ACC112 (cell line): ENCODE measurements around the gene LSM5.

Source experiments
- H2AFZ ChIP-seq: fragments of 200-600 bp; sonication (generic); one replicate; pipeline ENCODE4 v1.6.0; 2017; ENCODE audit warnings: antibody characterized with exemption, low read length; ENCODE audit not compliant: unreplicated experiment
- H3K27ac ChIP-seq: fragments of 200-600 bp; sonication (generic); 2 replicates; pipeline ENCODE4 v1.5.1; 2014; ENCODE audit warnings: low read depth, mild to moderate bottlenecking, antibody characterized with exemption, low read length, moderate library complexity
- H3K27me3 ChIP-seq: fragments of 200-600 bp; sonication (generic); 2 replicates; pipeline ENCODE4 v1.6.1; 2014; ENCODE audit warnings: mild to moderate bottlenecking, antibody characterized with exemption, low read length, moderate library complexity, mixed read lengths; ENCODE audit not compliant: insufficient read depth
- H3K36me3 ChIP-seq: fragments of 200-600 bp; sonication (generic); 2 replicates; pipeline ENCODE4 v1.6.1; 2016; ENCODE audit warnings: mild to moderate bottlenecking, antibody characterized with exemption, low read length, moderate library complexity, mixed read lengths; ENCODE audit not compliant: insufficient read depth
- H3K4me1 ChIP-seq: fragments of 200-600 bp; sonication (generic); one replicate; pipeline ENCODE4 v1.6.1; 2016; ENCODE audit warnings: low read length, mixed read lengths; ENCODE audit not compliant: insufficient read depth, unreplicated experiment, control insufficient read depth
- H3K4me3 ChIP-seq: fragments of 200-600 bp; sonication (generic); 2 replicates; pipeline ENCODE4 v1.5.1; 2014; ENCODE audit warnings: mild to moderate bottlenecking, low read depth, low read length
- H3K79me2 ChIP-seq: fragments of 200-600 bp; sonication (generic); one replicate; pipeline ENCODE4 v1.6.0; 2016; ENCODE audit warnings: low read length; ENCODE audit not compliant: control insufficient read depth, unreplicated experiment, insufficient read depth

Gene LSM5

DNA sequence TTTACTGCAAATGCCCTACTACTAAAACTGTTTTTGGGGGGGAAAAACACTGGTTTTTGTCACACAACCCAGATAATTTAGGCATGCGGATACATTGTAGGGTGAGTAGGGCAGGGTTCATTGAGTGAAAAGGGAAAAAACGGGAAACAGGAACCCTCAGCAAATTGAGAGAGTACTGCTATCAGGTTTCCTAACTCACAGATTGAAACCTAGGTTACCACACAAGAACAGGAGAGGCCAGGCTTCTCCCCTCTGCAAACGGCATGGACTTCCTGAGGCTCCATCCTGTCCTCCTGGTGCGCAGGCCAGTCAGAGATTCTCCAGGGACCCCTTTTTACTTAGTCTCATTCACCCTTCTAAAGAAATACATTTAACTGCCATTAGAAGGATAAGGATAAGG is 35.7 kb upstream of the LSM5 start:
- Histone ChIP-seq H2AFZ (no peak overlapping the region), H3K36me3 (0 out of 2 replicates have a peak, but pooled peaks cover 2% of the 10 kb centered on the region), H3K27ac (no peak overlapping the region), H3K4me1 (no peaks in the 10 kb centered on the region), H3K4me3 (no peak overlapping the region), H3K27me3 (no peaks in the 10 kb centered on the region), H3K79me2 (peaks cover 38% of the 10 kb centered on the region)

DNA sequence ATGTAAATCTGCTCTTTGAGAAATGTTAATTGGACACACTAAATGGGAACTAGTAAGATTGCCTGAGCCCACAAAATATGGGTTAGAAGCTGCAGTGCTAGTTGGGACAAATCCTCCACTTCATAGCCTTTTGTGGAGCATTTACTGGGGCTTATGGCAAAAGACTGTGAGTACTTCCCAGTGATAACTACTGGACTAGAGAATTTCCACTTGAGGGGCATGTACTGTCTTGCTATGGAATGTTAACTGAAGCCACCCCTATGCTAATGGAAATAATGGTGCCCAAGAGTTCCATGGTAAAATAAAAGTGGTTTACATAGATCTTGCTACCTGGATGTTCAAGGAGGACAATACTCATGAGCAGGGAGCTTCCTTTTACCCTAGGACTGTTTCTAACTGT is 34.5 kb upstream of the LSM5 start:
- Histone ChIP-seq H3K4me1 (no peaks in the 10 kb centered on the region), H3K27me3 (no peaks in the 10 kb centered on the region), H3K4me3 (no peak overlapping the region), H3K79me2 (peaks cover 42% of the 10 kb centered on the region), H3K27ac (no peak overlapping the region), H2AFZ (no peak overlapping the region), H3K36me3 (peaks cover 14% of the 10 kb centered on the region; the same call in 1 of the 2 replicates)

DNA sequence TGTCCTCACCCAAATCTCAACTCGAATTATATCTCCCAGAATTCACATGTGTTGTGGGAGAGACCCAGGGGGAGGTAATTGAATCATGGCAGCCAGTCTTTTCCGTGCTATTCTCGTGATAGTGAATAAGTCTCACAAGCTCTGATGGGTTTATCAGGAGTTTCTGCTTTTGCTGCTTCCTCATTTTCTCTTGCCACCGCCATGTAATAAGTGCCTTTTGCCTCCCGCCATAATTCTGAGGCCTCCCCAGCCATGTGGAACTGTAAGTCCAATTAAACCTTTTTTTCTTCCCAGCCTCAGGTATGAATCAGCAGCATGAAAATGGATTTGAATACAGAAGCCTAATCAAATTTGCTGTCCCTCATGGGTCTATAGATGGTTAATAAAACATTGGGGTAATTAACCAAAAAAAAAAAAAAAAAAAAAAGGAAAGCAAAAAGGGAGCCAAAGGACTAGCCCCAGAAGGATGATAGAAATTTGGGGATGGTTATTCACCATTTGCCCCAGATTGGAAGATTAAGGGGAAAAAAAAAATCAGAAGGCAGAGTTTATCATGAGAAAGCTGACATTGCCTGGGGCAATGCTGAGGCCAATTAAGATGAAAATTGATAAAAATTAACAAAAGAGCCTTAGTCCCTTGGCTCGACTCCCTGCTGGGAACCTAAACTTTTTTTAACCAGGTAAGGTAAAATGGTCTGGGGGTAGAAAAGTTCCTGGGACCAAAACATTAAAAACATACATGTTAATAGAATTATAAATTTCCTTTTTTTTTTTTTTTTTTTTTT is 32.8 kb upstream of the LSM5 start:
- Histone ChIP-seq H2AFZ (no peak overlapping the region), H3K4me3 (no peak overlapping the region), H3K79me2 (peaks cover 37% of the 10 kb centered on the region), H3K4me1 (no peaks in the 10 kb centered on the region), H3K27ac (no peak overlapping the region), H3K27me3 (no peaks in the 10 kb centered on the region), H3K36me3 (peaks cover 20% of the 10 kb centered on the region)

DNA sequence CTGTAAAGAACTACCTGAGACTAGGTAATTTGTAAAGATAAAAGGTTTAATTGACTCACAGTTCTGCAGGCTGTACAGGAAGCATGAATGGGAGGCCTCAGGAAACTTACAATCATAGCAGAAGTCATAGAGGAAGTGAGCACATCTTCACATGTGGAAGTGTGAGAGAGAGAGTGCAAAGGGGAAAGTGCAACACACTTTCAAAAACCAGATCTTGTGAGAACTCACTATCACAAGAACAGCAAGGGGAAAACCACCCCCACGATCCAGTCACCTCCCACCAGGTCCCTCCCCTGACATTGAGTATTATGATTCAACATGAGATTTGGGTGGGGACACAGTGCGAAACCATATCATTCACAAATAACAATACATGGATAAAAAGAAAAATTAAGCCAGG is 29.6 kb upstream of the LSM5 start:
- peaks cover 6% of the 10 kb centered on the region for H3K4me1 ChIP-seq
- no peak overlapping the region for H3K4me3 ChIP-seq
- H3K27ac ChIP-seq: no peak overlapping the region
- peaks cover 38% of the 10 kb centered on the region for H3K36me3 ChIP-seq
- H3K79me2 ChIP-seq: peaks cover 54% of the 10 kb centered on the region
- no peak overlapping the region for H2AFZ ChIP-seq
- no peaks in the 10 kb centered on the region for H3K27me3 ChIP-seq

DNA sequence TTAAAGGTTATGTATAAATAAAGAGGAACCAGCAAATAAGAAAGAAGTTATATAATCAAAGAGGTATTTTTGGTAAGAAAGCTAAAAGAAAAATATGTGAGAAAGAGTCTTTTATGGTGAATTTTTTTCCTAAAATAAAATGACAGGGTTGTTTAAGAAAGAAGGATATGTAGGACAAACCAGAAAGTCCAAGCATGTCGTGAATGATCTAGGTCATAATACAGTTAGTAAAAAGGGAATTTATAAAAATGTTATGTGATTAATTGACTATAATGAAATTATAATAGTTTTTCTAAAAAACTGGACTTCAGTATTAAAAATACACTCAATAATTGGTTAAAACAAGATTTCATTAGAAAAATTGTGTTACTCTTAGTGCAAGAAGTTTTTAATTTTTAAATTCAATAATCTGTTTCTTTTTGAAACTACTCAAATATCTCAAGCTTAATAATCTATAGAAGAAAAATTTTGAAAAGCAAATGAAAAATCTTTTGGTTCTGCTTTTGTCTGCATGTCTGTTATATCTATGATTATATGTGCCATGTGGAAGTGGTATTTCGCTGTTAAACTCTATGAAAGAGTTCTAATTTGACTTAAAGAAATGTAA is 28.5 kb upstream of the LSM5 start:
- peaks cover 38% of the 10 kb centered on the region for H3K36me3 ChIP-seq
- H3K79me2 ChIP-seq: peaks cover 53% of the 10 kb centered on the region
- peaks cover 6% of the 10 kb centered on the region for H3K4me1 ChIP-seq

DNA sequence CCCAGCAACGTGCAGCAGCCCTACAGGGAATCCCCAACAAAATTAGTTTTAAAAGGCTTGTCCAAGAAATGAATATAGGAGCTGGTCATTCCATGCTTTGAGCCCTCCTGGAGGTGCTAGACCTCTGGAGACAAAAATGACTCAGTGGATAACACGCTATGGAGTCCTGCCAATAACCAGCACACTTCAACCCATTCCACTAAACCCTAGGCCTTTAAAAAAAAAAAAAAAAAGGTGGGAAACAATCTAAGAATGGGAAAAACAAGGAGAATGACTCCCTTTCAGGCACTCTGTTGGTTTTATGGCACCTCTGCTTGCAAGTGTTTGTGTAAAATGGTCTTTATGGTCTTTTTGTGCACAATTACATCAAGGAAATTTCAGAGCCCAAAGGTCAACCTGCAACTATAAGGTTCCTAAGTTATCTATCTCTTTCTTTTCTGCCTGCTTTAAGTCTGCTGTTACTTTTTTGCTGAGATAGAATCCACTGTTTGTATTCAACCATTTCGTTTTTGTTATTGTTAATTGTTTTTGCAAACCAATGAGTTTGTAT is 26.4 kb upstream of the LSM5 start:
- peaks cover 42% of the 10 kb centered on the region for H3K36me3 ChIP-seq
- H3K79me2 ChIP-seq: peaks cover 68% of the 10 kb centered on the region
- H2AFZ ChIP-seq: no peak overlapping the region
- peak overlapping the region; percentile 31 for H3K27ac ChIP-seq
- H3K27me3 ChIP-seq: no peaks in the 10 kb centered on the region
- no peak overlapping the region for H3K4me3 ChIP-seq
- peaks cover 6% of the 10 kb centered on the region for H3K4me1 ChIP-seq

More for the DNA sequence above, 28.5 kb upstream of the LSM5 start:
- H3K27ac ChIP-seq: no peak overlapping the region
- no peak overlapping the region for H2AFZ ChIP-seq
- H3K4me3 ChIP-seq: no peak overlapping the region
- H3K27me3 ChIP-seq: no peaks in the 10 kb centered on the region

DNA sequence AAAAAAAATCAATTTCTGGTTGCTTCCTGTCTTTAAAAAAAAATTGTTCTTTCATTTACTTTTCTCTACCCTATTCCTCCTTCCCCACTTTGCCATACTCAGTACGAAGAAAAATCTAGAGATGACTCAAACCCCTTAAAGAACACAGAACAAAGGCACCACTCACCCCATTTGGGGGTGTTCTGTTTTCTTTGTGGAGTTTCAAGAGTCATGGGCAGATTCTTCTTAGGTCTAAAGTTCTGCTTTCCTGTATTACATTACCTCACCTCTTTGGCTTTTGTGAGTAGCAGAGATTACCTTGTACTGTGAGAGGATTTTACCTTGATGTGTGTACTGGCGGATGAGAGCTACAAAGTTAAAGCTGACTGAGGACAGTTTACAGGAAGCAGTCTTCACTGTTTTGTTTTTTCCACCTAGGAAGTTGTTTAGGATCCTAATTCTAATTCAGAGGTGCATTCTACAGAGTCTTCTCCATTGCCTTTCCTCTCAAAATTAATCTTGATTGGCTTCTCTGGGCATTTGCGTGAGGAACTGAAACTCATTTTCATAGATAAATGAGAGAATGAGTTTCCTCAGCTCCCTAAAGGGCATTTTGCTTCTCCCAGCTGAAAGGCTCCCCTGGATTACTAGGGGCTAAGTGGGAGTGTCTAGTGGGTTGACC is 25.8 kb upstream of the LSM5 start:
- H2AFZ ChIP-seq: no peak overlapping the region
- no peak overlapping the region for H3K4me3 ChIP-seq
- peak overlapping the region; percentile 31 for H3K27ac ChIP-seq
- H3K27me3 ChIP-seq: no peaks in the 10 kb centered on the region
- peaks cover 67% of the 10 kb centered on the region for H3K79me2 ChIP-seq
- H3K36me3 ChIP-seq: peaks cover 42% of the 10 kb centered on the region
- H3K4me1 ChIP-seq: peaks cover 6% of the 10 kb centered on the region

DNA sequence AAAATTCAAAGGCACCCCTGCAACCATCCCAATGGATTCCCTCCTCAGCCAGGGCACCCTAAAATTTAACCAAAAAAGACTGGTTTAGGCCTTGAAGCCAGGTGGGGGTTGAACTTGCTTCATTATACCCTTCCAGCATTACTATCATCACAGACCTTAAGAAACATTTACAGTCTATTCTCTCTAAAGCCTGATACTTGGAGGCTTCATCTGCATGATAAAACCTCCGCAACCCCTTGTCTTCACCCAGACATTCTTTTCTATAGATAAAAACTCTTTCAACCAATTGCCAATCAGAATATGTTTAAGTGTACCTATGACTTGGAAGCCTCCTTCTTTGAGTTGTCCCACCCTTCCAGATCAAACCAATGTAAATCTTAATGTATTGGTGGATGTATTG is 23.0 kb upstream of the LSM5 start:
- Histone ChIP-seq H3K4me1 (peaks cover 6% of the 10 kb centered on the region), H3K36me3 (peaks cover 27% of the 10 kb centered on the region), H3K79me2 (peaks cover 78% of the 10 kb centered on the region), H3K4me3 (no peak overlapping the region), H3K27me3 (no peaks in the 10 kb centered on the region), H2AFZ (no peak overlapping the region), H3K27ac (no peak overlapping the region)

DNA sequence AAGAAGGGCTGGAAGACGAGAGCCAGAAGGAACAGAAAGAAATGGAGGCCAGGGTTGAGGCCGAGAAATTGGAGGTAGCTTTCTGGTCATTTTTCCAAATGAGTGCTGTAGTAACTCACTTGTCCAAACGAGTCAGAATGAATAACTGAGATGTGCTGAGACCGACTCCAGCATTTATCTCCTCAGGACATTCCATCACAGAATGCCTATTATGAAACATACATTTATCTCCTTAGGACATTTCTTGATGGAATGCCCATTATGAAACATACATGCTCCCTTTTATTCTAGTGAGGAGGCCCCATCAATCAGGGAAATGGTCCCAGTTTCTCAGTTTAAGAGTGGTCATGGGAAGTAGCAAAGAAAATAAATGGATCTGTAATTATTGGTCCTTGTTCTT is 21.6 kb upstream of the LSM5 start:
- H3K36me3 ChIP-seq: peaks cover 21% of the 10 kb centered on the region
- peaks cover 86% of the 10 kb centered on the region for H3K79me2 ChIP-seq
- H2AFZ ChIP-seq: no peak overlapping the region
- H3K27me3 ChIP-seq: no peaks in the 10 kb centered on the region
- no peak overlapping the region for H3K4me3 ChIP-seq
- peaks cover 11% of the 10 kb centered on the region for H3K4me1 ChIP-seq
- H3K27ac ChIP-seq: no peak overlapping the region

DNA sequence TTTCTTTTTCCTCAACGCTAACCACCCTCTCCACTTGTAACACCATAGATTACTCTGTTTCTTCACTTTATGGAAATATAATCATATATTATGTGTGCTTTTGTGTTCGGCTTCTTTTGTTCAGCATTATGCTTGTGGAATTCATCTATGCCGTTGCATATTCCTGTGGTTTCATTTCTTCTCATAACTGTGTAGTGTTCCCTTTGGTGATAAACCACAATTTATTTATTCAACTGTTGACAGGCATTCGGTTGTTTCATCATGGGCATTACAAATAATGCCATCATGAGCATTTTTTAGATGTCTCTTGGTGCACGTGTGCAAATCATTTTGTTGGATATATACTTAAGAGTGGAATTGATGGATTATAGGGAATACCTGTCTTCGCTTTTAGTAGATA is 17.2 kb upstream of the LSM5 start:
- peaks cover 82% of the 10 kb centered on the region for H3K79me2 ChIP-seq
- peak overlapping the region; percentile 75 for H3K27ac ChIP-seq
- peaks cover 6% of the 10 kb centered on the region; the same call in 1 of the 2 replicates for H3K36me3 ChIP-seq

More for the DNA sequence above, 17.2 kb upstream of the LSM5 start:
- no peak overlapping the region for H2AFZ ChIP-seq
- no peaks in the 10 kb centered on the region for H3K27me3 ChIP-seq
- H3K4me1 ChIP-seq: peaks cover 19% of the 10 kb centered on the region
- no peak overlapping the region for H3K4me3 ChIP-seq
